D721Med (cell line): Measurements from ENCODE around the gene HNRNPUL1.

Experiments used
- DNase-seq: peaks from one replicate; pipeline ENCODE4 v3.0.0; 2011; ENCODE audit warnings: low spot score; ENCODE audit not compliant: insufficient read length
- FAIRE-seq: peaks from 2 replicates; lab custom pipeline; 2011; peaks lifted over from hg19 to GRCh38; lab: Jason Lieb, UNC
- TF ChIP-seq, protein P1 (sequence below): IDR thresholded peaks from 2 replicates; pipeline ENCODE4 v1.5.1; 2012; ENCODE audit warnings: mild to moderate bottlenecking, control low read depth; ENCODE audit not compliant: insufficient read depth; ENCODE audit errors: missing control alignments

Gene HNRNPUL1

GRCh38 chr19:41297628-41298347 is 33.6 kb downstream of the HNRNPUL1 start:
- TF ChIP-seq, protein P1, sequence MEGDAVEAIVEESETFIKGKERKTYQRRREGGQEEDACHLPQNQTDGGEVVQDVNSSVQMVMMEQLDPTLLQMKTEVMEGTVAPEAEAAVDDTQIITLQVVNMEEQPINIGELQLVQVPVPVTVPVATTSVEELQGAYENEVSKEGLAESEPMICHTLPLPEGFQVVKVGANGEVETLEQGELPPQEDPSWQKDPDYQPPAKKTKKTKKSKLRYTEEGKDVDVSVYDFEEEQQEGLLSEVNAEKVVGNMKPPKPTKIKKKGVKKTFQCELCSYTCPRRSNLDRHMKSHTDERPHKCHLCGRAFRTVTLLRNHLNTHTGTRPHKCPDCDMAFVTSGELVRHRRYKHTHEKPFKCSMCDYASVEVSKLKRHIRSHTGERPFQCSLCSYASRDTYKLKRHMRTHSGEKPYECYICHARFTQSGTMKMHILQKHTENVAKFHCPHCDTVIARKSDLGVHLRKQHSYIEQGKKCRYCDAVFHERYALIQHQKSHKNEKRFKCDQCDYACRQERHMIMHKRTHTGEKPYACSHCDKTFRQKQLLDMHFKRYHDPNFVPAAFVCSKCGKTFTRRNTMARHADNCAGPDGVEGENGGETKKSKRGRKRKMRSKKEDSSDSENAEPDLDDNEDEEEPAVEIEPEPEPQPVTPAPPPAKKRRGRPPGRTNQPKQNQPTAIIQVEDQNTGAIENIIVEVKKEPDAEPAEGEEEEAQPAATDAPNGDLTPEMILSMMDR: no peak
- FAIRE-seq: no peak
- no peak for DNase-seq

DNA sequence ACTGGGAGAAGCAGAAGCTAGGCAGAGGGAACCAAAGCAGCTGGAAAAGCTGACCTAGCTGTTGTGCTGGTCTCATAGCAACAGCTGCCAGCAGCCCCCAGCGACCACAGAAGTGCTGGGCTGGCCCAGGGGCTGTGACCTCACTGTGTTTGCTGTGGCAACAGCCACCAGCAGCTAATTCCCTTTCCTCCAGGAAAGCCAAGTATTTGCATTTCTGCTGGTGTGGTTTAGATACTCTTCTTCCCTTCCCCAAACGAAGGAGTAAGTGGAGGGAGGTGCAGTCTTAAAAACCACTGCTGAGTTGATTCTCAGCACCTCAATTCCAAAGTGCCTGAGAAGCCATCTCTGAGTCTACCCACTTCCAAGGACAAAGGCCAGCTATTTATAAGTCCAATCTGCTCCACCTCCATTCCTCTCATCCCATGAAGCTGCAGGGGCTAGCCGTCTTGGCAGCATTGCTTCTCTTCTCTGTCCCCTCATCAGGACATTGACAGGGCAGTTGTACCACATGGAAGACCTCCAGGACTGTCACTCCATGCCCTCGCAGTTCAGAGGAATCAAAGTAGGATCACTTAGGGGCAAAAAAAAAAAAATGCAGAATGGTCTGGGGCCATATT is 34.3 kb downstream of the HNRNPUL1 start:
- no peak for FAIRE-seq
- DNase-seq: no peak
- TF ChIP-seq, protein P1: no peak

GRCh38 chr19:41299046-41299754 is 35.0 kb downstream of the HNRNPUL1 start:
- DNase-seq (no peak), FAIRE-seq (no peak)

DNA sequence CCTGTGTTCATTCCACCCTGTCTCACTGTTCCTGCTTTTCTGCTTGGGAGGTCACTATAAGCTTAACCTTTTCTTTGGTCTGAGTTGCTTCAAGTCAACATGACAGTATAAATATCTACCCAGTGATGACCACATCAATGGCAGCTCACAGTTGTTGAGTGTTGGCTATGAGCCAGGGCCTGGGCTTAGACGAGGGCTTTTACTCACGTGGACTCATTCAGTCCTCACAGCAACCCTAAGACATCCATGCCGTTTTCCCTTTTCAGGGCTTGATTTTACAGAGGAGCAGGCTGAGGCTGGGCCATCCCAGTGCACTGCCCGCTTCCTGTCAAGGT is 35.5 kb downstream of the HNRNPUL1 start:
- FAIRE-seq: no peak
- TF ChIP-seq, protein P1: no peak
- no peak for DNase-seq

More at GRCh38 chr19:41299046-41299754, 35.0 kb downstream of the HNRNPUL1 start:
- TF ChIP-seq, protein P1: no peak

DNA sequence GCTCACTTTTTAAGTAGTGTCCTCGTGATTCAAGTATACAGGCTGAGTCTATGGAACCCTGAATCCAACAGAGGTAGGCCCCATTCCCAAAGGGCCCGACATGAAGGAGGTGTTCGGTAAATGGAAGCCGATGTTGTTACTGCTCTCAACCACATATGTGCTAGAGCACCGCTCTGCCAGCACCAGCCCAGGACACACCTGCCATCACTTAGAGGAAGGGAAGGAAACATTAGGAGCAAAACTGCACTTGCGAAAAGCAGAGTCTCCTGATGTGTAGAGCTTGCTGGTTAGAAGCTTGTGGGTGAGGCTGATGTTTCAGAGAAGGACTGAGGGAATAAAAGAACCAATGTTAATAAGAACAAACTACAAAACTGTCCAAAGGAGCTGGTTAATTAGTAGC is 36.4 kb downstream of the HNRNPUL1 start:
- FAIRE-seq (no peak), DNase-seq (no peak)
- TF ChIP-seq, protein P1: no peak

- DNase-seq: no peak
- no peak for FAIRE-seq
- TF ChIP-seq, protein P1: no peak
Measured at GRCh38 chr19:41302624-41303351, 38.6 kb downstream of the HNRNPUL1 start.
